Peyer's patch (tissue), 4 donors: ENCODE results near the gene NAA25.

ENCODE experiments used
- POLR2A ChIP-seq, 2 donors: fragments of 450-650 bp; IDR thresholded peaks; one replicate each; pipeline ENCODE4 v1.5.1; 2017; ENCODE audit warnings: antibody characterized with exemption in 2 of 2, mild to moderate bottlenecking in 2 of 2, moderate library complexity in 2 of 2
- TF ChIP-seq, protein P1 (sequence below), 6 experiments: fragments of 450-650 bp in 4 of 6; fragments of 200-600 bp in 2 of 6; sonication (generic) in 1 of 6; IDR thresholded peaks; one replicate each; pipeline ENCODE4 v1.5.1; 2017 to 2019; ENCODE audit warnings: antibody characterized with exemption in 6 of 6, mild to moderate bottlenecking in 3 of 6, moderate library complexity in 1 of 6

DNA sequence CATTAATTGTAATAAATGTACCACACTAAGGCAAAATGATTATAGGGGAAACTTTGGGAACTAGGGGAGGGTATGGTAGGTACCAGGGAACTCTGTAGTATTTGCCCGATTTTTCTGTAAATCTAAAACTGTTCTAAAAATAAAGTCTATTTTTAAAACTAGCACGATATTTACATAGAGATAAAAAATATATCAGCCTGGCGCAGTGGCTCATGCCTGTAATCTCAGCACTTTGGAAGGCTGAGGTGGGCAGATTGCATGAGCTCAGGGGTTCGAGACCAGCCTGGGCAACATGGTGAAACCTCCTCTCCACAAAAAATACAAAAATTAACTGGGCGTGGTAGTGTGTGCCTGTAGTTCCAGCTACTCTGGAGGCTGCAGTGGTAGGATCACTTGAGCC is 128.0 kb downstream of the NAA25 start:
- TF ChIP-seq, protein P1, sequence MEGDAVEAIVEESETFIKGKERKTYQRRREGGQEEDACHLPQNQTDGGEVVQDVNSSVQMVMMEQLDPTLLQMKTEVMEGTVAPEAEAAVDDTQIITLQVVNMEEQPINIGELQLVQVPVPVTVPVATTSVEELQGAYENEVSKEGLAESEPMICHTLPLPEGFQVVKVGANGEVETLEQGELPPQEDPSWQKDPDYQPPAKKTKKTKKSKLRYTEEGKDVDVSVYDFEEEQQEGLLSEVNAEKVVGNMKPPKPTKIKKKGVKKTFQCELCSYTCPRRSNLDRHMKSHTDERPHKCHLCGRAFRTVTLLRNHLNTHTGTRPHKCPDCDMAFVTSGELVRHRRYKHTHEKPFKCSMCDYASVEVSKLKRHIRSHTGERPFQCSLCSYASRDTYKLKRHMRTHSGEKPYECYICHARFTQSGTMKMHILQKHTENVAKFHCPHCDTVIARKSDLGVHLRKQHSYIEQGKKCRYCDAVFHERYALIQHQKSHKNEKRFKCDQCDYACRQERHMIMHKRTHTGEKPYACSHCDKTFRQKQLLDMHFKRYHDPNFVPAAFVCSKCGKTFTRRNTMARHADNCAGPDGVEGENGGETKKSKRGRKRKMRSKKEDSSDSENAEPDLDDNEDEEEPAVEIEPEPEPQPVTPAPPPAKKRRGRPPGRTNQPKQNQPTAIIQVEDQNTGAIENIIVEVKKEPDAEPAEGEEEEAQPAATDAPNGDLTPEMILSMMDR (IDR thresholded peaks at IDR 0.05): no peak
- no peak for TF ChIP-seq POLR2A (IDR thresholded peaks at IDR 0.05)
